Peyer's patch (tissue), 4 donors: Measurements from ENCODE around the gene LRRC61. TPM values are rescaled to one million over a fixed set of nuclear protein-coding genes. Genes with fewer than 3 reads are reported as not detected.
A peak's percentile ranks its signal among the peaks of the same experiment; 100 is the strongest.

Experiments
- DNase-seq, 3 donors: peaks; one replicate each; pipeline ENCODE4 v3.0.0-alpha.2; 2017 to 2019
- H3K27ac ChIP-seq, 4 donors: fragments of 200-600 bp; sonication (generic); one replicate each; pipeline ENCODE4 v1.5.1; 2016 to 2019
- H3K27me3 ChIP-seq, 2 donors: fragments of 200-600 bp; sonication (generic); one replicate each; pipeline ENCODE4 v1.5.1; 2019
- H3K36me3 ChIP-seq, 3 donors: fragments of 200-600 bp; sonication (generic); one replicate each; pipeline ENCODE4 v1.5.1; 2016 to 2019
- H3K4me1 ChIP-seq, 4 donors: fragments of 200-600 bp; sonication (generic); one replicate each; pipeline ENCODE4 v1.5.1; 2016 to 2019
- H3K4me3 ChIP-seq, 4 donors: fragments of 200-600 bp; sonication (generic); 1 replicate in 3 of 4; 2 replicates in 1 of 4; pipeline ENCODE4 v1.5.1; 2016 to 2019; ENCODE audit warnings: mild to moderate bottlenecking in 1 of 4
- H3K9me3 ChIP-seq, 4 donors: fragments of 200-600 bp; sonication (generic); one replicate each; pipeline ENCODE4 v1.5.1; 2016 to 2019; ENCODE audit warnings: mild to moderate bottlenecking in 1 of 4
- CTCF ChIP-seq, 6 experiments: fragments of 450-650 bp in 4 of 6; fragments of 200-600 bp in 2 of 6; sonication (generic) in 1 of 6; IDR thresholded peaks; one replicate each; pipeline ENCODE4 v1.5.1; 2017 to 2019; ENCODE audit warnings: antibody characterized with exemption in 6 of 6, mild to moderate bottlenecking in 3 of 6, moderate library complexity in 1 of 6
- POLR2A ChIP-seq, 2 donors: fragments of 450-650 bp; IDR thresholded peaks; one replicate each; pipeline ENCODE4 v1.5.1; 2017; ENCODE audit warnings: antibody characterized with exemption in 2 of 2, mild to moderate bottlenecking in 2 of 2, moderate library complexity in 2 of 2
- total RNA-seq, 4 donors: library from RNA; depleted of rRNA; stranded (reverse); fragments of >200 nt; gene quantifications; one replicate each; pipeline ENCODE4 v1.1.0, GENCODE V29; 2016

The LRRC61 gene
- total RNA-seq, 4 donors from 2014 or later, result 19.3 to 22.1 (median 20.0) TPM

- DNase-seq, result no peak
- H3K36me3 ChIP-seq, result peaks cover 0 to 24% (median 0%) of the 10 kb centered on the region in 3 donors
- no peaks in the 10 kb centered on the region for H3K9me3 ChIP-seq
- H3K4me3 ChIP-seq, result no peak overlapping the region
- peaks cover 0 to 16% (median 6%) of the 10 kb centered on the region in 4 donors for H3K4me1 ChIP-seq
- H3K27me3 ChIP-seq, result no peaks in the 10 kb centered on the region
- TF ChIP-seq POLR2A (IDR thresholded peaks at IDR 0.05) (no peak), CTCF (IDR thresholded peaks at IDR 0.05) (no peak)
- no peak overlapping the region for H3K27ac ChIP-seq
Measured at GRCh38 chr7:150327308-150327707, 4.2 kb downstream of the LRRC61 start.

GRCh38 chr7:150329331-150330120, 6.4 kb downstream of the LRRC61 start:
- H3K9me3 ChIP-seq, result no peaks in the 10 kb centered on the region
- peak overlapping the region in 1 of 4 donors; percentile 32 for H3K27ac ChIP-seq
- H3K4me3 ChIP-seq, result no peak overlapping the region
- no peak for TF ChIP-seq CTCF (IDR thresholded peaks at IDR 0.05)
- DNase-seq, result no peak
- H3K4me1 ChIP-seq, result peaks cover 0 to 6% (median 0%) of the 10 kb centered on the region in 4 donors
- peaks cover 0 to 28% (median 0%) of the 10 kb centered on the region in 3 donors for H3K36me3 ChIP-seq
- no peaks in the 10 kb centered on the region for H3K27me3 ChIP-seq

- no peaks in the 10 kb centered on the region for H3K9me3 ChIP-seq
- no peak overlapping the region for H3K4me3 ChIP-seq
- H3K36me3 ChIP-seq, result peaks cover 0 to 28% (median 0%) of the 10 kb centered on the region in 3 donors
- H3K4me1 ChIP-seq, result peaks cover 0 to under 1% (median 0%) of the 10 kb centered on the region in 4 donors
- peak overlapping the region in 1 of 4 donors; percentile 32 for H3K27ac ChIP-seq
- TF ChIP-seq CTCF (IDR thresholded peaks at IDR 0.05), result no peak
- TF ChIP-seq POLR2A (IDR thresholded peaks at IDR 0.05), result no peak
- no peaks in the 10 kb centered on the region for H3K27me3 ChIP-seq
- no peak for DNase-seq
Measured at GRCh38 chr7:150330211-150330885, 7.2 kb downstream of the LRRC61 start.

GRCh38 chr7:150332852-150333635, 9.9 kb downstream of the LRRC61 start:
- no peaks in the 10 kb centered on the region for H3K27me3 ChIP-seq
- H3K9me3 ChIP-seq, result no peaks in the 10 kb centered on the region
- H3K27ac ChIP-seq, result no peak overlapping the region
- peaks cover 0 to 25% (median 0%) of the 10 kb centered on the region in 3 donors for H3K36me3 ChIP-seq
- DNase-seq, result no peak
- TF ChIP-seq CTCF (IDR thresholded peaks at IDR 0.05) (no peak), POLR2A (IDR thresholded peaks at IDR 0.05) (no peak)
- H3K4me3 ChIP-seq, result no peak overlapping the region
- peaks cover 0 to 10% (median 0%) of the 10 kb centered on the region in 4 donors for H3K4me1 ChIP-seq

- H3K4me3 ChIP-seq, result no peak overlapping the region
- TF ChIP-seq POLR2A (IDR thresholded peaks at IDR 0.05), result no peak
- no peak for TF ChIP-seq CTCF (IDR thresholded peaks at IDR 0.05)
- H3K4me1 ChIP-seq, result peaks cover 0 to 10% (median 0%) of the 10 kb centered on the region in 4 donors
- no peaks in the 10 kb centered on the region for H3K9me3 ChIP-seq
- DNase-seq, result no peak
- peaks cover 0 to 29% (median 0%) of the 10 kb centered on the region in 3 donors for H3K36me3 ChIP-seq
- no peaks in the 10 kb centered on the region for H3K27me3 ChIP-seq
- H3K27ac ChIP-seq, result no peak overlapping the region
Measured at GRCh38 chr7:150333659-150334058, 10.5 kb downstream of the LRRC61 start.
